HG03575 (cell line): Measurements from ENCODE around the gene SRGAP2.
"Not testable (repeated sequence)": the region's sequence is repeated elsewhere in the genome, so short reads cannot be mapped to it uniquely, and the experiment has no call there.

Experiments used
- ATAC-seq: cut with Tn5 transposase; IDR thresholded peaks from one replicate; pipeline ENCODE4 v1.9.1; 2021; ENCODE audit not compliant: unreplicated experiment, insufficient number of reproducible peaks, low FRiP score; ENCODE audit errors: extremely low read depth

SRGAP2 gene

GRCh38 chr1:206240288-206240687 lies 36.9 kb downstream of the SRGAP2 start:
- ATAC-seq: not testable (repeated sequence)

GRCh38 chr1:206243335-206243734 lies 40.0 kb downstream of the SRGAP2 start:
- peak; percentile 96 for ATAC-seq

- ATAC-seq: not testable (repeated sequence)
Observed at GRCh38 chr1:206245479-206245878, 42.1 kb downstream of the SRGAP2 start.

GRCh38 chr1:206246129-206246886 lies 43.0 kb downstream of the SRGAP2 start:
- ATAC-seq: not testable (repeated sequence)

- ATAC-seq: not testable (repeated sequence)
Observed at GRCh38 chr1:206250953-206251681, 47.8 kb downstream of the SRGAP2 start.

- not testable (repeated sequence) for ATAC-seq
Observed at GRCh38 chr1:206252680-206253335, 49.5 kb downstream of the SRGAP2 start.
